GM12891 (cell line): Measurements from ENCODE around the gene SLC35B2.
A peak's percentile ranks its signal among the peaks of the same experiment; 100 is the strongest.

ENCODE experiments used
- POLR2A ChIP-seq: IDR thresholded peaks from 2 replicates; pipeline ENCODE4 v1.6.1; 2011; ENCODE audit warnings: low read depth, low read length, control low read depth
- TAF1 ChIP-seq: IDR thresholded peaks from 2 replicates; pipeline ENCODE4 v1.6.1; 2011; ENCODE audit warnings: low read depth, low read length, control low read depth

DNA sequence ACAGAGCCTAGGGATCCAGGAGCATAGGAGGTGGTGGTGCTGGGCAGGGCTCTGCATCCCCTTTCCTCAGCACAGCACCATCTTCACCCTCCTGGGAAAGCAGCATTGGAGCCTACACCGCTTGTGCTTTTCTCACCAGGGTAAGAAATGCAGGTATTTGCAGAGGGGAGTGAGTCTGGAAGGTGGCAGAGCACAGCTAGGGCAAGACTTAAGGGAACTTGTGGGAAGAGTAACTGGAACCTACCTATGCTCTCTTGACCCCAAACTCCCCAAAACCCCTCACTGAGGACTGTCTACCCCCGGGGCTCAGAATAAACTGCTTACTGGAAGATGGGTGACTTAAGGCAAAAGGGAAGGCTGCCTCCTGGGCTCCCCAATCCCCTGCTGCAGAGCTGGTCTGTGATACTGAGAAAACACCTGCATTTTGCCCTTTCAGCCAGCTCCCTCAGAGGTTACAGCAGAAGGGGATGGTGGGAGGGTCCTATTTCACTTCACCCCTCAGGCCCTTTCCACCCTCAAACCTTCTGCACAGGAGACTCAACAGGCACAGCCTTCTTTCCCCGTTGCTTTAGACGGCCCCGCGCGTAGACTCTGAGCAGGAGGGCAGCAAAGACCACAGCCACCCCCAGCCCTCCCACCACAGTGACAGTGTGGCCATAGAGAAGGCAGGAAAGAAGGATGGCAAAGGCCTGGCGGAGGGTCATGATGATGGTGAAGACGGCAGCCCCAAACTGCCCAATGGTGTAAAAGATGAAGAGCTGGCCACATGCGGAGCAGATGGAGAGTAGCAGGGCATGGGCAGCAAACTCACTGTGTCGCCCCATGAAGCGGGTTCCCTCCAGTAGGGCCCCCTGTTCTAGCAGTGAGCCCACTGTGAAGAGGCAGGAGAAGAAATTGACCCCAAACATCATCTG is 2.9 kb downstream of the SLC35B2 start:
- TF ChIP-seq POLR2A = peak; percentile 65
- 0 out of 2 replicates have a peak, but pooled peaks have one; percentile 35 for TF ChIP-seq TAF1
